ENCODE data around the gene CCR5.
"Not testable (repeated sequence)": the region's sequence is repeated elsewhere in the genome, so short reads cannot be mapped to it uniquely, and the experiment has no call there.

CCR5 gene

DNA sequence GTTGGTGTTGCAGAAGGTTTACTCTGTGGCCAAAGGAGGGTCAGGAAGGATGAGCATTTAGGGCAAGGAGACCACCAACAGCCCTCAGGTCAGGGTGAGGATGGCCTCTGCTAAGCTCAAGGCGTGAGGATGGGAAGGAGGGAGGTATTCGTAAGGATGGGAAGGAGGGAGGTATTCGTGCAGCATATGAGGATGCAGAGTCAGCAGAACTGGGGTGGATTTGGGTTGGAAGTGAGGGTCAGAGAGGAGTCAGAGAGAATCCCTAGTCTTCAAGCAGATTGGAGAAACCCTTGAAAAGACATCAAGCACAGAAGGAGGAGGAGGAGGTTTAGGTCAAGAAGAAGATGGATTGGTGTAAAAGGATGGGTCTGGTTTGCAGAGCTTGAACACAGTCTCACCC is 4.0 kb downstream of the CCR5 start:
- H3K36me3 ChIP-seq (ENCODE audit: insufficient read depth, low read length), result no peaks in the 10 kb centered on the region
- H3K4me1 ChIP-seq (ENCODE audit: insufficient read depth, low read length), result no peaks in the 10 kb centered on the region
- H3K27me3 ChIP-seq (ENCODE audit: control insufficient read depth in 1 of 2, insufficient read depth in 2 of 2, low read length in 2 of 2), result no peaks in the 10 kb centered on the region
- H3K9me3 ChIP-seq (ENCODE audit: low read length), result no peaks in the 10 kb centered on the region
- no peak overlapping the region for H3K9ac ChIP-seq (ENCODE audit: low read length)
- H3K4me3 ChIP-seq (ENCODE audit: low read depth in 1 of 2, low read length in 2 of 2), result no peak overlapping the region
- no peak overlapping the region for H3K27ac ChIP-seq (ENCODE audit: low read depth, low read length)

DNA sequence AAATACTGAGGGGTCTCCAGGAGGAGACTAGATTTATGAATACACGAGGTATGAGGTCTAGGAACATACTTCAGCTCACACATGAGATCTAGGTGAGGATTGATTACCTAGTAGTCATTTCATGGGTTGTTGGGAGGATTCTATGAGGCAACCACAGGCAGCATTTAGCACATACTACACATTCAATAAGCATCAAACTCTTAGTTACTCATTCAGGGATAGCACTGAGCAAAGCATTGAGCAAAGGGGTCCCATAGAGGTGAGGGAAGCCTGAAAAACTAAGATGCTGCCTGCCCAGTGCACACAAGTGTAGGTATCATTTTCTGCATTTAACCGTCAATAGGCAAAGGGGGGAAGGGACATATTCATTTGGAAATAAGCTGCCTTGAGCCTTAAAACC is 4.5 kb downstream of the CCR5 start:
- no peaks in the 10 kb centered on the region for H3K27me3 ChIP-seq (ENCODE audit: control insufficient read depth in 1 of 2, insufficient read depth in 2 of 2, low read length in 2 of 2)
- H3K36me3 ChIP-seq (ENCODE audit: insufficient read depth, low read length), result no peaks in the 10 kb centered on the region
- H3K27ac ChIP-seq (ENCODE audit: low read depth, low read length), result no peak overlapping the region
- no peaks in the 10 kb centered on the region for H3K9me3 ChIP-seq (ENCODE audit: low read length)
- no peak overlapping the region for H3K4me3 ChIP-seq (ENCODE audit: low read depth in 1 of 2, low read length in 2 of 2)
- H3K9ac ChIP-seq (ENCODE audit: low read length), result no peak overlapping the region
- H3K4me1 ChIP-seq (ENCODE audit: insufficient read depth, low read length), result no peaks in the 10 kb centered on the region

DNA sequence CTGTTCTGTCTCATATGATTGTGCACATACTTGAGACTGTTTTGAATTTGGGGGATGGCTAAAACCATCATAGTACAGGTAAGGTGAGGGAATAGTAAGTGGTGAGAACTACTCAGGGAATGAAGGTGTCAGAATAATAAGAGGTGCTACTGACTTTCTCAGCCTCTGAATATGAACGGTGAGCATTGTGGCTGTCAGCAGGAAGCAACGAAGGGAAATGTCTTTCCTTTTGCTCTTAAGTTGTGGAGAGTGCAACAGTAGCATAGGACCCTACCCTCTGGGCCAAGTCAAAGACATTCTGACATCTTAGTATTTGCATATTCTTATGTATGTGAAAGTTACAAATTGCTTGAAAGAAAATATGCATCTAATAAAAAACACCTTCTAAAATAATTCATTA is 5.1 kb downstream of the CCR5 start:
- peaks cover under 1% of the 10 kb centered on the region for H3K4me1 ChIP-seq (ENCODE audit: insufficient read depth, low read length)
- H3K27me3 ChIP-seq (ENCODE audit: control insufficient read depth in 1 of 2, insufficient read depth in 2 of 2, low read length in 2 of 2), result no peaks in the 10 kb centered on the region
- no peak overlapping the region for H3K4me3 ChIP-seq (ENCODE audit: low read depth in 1 of 2, low read length in 2 of 2)
- H3K9me3 ChIP-seq (ENCODE audit: low read length), result no peaks in the 10 kb centered on the region
- H3K9ac ChIP-seq (ENCODE audit: low read length), result no peak overlapping the region
- H3K27ac ChIP-seq (ENCODE audit: low read depth, low read length), result no peak overlapping the region
- no peaks in the 10 kb centered on the region for H3K36me3 ChIP-seq (ENCODE audit: insufficient read depth, low read length)

DNA sequence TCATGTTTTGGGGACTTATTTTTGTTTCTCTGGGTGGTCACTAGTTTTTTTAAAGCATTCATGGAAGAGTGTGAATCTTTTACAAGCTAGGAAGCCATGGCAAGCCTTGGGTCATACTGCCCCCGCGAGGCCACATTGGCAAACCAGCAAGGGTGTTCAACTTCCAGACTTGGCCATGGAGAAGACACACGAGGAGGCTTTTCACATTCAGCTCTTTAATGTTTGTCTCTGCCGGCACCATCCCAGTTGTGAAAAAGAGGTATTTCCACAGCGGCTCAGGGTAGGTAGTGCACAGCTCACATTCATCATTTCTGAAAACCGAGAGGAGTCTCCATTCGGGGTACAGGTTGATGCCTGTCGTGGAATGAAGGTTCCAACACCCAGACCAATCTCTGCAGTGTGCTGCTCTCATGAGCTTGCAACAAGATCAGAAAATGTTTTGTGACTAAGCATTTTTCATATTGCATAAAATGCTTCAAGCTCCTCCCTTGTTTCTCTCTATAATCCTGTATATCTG is 7.7 kb downstream of the CCR5 start:
- Histone ChIP-seq H3K4me1 (ENCODE audit: insufficient read depth, low read length) (peaks cover 5% of the 10 kb centered on the region), H3K9ac (ENCODE audit: low read length) (no peak overlapping the region), H3K27me3 (ENCODE audit: control insufficient read depth in 1 of 2, insufficient read depth in 2 of 2, low read length in 2 of 2) (no peaks in the 10 kb centered on the region), H3K9me3 (ENCODE audit: low read length) (no peaks in the 10 kb centered on the region), H3K36me3 (ENCODE audit: insufficient read depth, low read length) (no peaks in the 10 kb centered on the region), H3K4me3 (ENCODE audit: low read depth in 1 of 2, low read length in 2 of 2) (no peak overlapping the region), H3K27ac (ENCODE audit: low read depth, low read length) (no peak overlapping the region)

DNA sequence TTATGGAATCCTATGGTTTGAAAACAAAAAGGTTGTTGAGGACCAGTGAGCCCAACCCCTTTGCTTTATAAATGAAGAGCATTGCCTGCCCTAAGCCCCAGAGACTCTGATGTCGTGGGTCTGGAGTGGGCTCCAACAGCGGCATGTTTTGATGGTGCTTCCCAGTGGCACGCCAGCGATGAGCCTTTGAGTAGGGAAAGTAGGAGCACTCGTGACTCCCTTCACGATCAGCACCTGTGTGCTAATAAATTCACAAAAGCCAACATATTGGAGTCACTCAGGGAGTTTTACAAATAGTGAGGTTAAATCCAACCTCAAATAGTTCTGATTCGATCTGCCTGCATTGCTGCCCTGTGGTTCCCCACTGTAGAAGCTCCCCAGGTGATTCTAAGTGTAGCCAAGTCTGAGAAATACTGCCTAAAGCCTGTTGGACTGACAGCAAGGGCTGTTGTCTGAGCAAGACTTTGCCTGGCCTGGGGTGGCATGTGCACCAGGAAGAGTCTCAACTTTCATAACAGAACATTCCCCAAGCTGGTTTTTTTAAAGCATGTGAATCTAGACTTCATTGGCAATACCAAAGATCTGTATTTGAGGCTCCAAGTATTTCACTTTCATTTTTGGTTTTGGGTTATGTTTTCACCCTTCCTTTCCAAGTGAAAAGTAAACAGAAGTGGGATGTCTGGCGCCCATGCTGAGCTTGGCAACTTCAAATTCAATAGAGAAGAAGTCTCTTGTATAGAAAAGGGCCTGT is 9.9 kb downstream of the CCR5 start:
- no peak overlapping the region for H3K9ac ChIP-seq (ENCODE audit: low read length)
- H3K36me3 ChIP-seq (ENCODE audit: insufficient read depth, low read length), result no peaks in the 10 kb centered on the region
- no peaks in the 10 kb centered on the region for H3K9me3 ChIP-seq (ENCODE audit: low read length)
- H3K4me1 ChIP-seq (ENCODE audit: insufficient read depth, low read length), result peaks cover 5% of the 10 kb centered on the region
- H3K27ac ChIP-seq (ENCODE audit: low read depth, low read length), result no peak overlapping the region
- no peak overlapping the region for H3K4me3 ChIP-seq (ENCODE audit: low read depth in 1 of 2, low read length in 2 of 2)
- no peaks in the 10 kb centered on the region for H3K27me3 ChIP-seq (ENCODE audit: control insufficient read depth in 1 of 2, insufficient read depth in 2 of 2, low read length in 2 of 2)

DNA sequence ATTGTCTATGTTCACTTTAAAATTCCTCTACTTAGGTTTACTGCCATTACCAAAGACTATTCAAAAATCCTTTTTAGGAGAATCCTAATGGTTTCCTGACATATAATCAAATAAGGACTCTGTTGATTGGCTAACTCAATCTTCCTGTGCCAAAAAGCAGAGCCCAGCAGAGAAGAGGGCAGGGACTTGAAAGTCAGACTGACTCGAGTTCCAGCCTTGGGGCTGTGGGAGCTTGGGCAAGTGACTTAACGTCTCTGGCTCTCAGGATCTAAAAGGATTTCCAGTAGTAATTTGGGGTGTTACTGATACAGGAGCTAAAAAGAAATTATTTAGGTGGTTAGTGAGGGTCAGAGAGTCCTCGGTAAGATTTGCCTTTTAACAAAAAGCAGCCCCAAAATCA is 10.9 kb downstream of the CCR5 start:
- Histone ChIP-seq H3K4me1 (ENCODE audit: insufficient read depth, low read length) (peaks cover 5% of the 10 kb centered on the region), H3K27me3 (ENCODE audit: control insufficient read depth in 1 of 2, insufficient read depth in 2 of 2, low read length in 2 of 2) (no peaks in the 10 kb centered on the region), H3K4me3 (ENCODE audit: low read depth in 1 of 2, low read length in 2 of 2) (no peak overlapping the region), H3K27ac (ENCODE audit: low read depth, low read length) (no peak overlapping the region), H3K9ac (ENCODE audit: low read length) (no peak overlapping the region), H3K9me3 (ENCODE audit: low read length) (no peaks in the 10 kb centered on the region), H3K36me3 (ENCODE audit: insufficient read depth, low read length) (no peaks in the 10 kb centered on the region)

DNA sequence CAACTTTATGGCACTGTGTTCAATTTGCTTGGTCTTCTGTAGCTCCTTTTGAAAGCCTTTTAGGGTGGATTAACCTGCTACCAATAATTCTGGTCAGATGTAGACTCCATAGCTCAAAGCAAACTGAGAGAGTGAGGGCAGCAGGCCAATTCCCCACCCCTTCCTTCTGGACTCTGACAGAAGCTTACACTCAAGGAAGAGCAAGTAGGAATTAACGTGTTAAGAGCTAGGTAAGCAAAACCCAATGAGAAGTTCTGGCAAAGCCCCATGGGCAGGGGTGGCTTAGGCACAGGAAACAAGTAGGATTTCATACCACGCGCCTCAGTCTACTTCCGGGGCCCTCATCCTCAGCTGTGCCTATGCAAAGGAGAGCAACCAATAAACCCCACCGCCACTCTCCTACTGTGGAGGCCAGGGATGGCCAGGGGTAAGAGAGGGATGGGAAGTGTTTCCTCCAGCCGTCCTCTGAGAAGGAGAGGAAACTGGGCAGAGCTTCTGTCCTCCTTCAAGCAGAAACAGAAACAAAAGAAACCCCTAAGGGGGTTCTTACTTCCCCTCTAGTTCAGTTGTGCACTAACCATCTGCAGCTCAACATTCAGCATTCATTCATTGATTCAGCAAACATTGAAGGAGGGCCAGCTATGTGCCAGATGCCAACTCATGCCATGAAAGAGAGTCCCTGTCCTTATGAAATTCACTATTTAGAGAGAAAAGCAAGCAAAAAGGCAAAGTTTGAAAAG is 12.6 kb downstream of the CCR5 start:
- no peak overlapping the region for H3K27ac ChIP-seq (ENCODE audit: low read depth, low read length)
- no peaks in the 10 kb centered on the region for H3K36me3 ChIP-seq (ENCODE audit: insufficient read depth, low read length)
- peaks cover 5% of the 10 kb centered on the region for H3K4me1 ChIP-seq (ENCODE audit: insufficient read depth, low read length)
- no peaks in the 10 kb centered on the region for H3K27me3 ChIP-seq (ENCODE audit: control insufficient read depth in 1 of 2, insufficient read depth in 2 of 2, low read length in 2 of 2)
- no peak overlapping the region for H3K9ac ChIP-seq (ENCODE audit: low read length)
- no peak overlapping the region for H3K4me3 ChIP-seq (ENCODE audit: low read depth in 1 of 2, low read length in 2 of 2)
- no peaks in the 10 kb centered on the region for H3K9me3 ChIP-seq (ENCODE audit: low read length)

DNA sequence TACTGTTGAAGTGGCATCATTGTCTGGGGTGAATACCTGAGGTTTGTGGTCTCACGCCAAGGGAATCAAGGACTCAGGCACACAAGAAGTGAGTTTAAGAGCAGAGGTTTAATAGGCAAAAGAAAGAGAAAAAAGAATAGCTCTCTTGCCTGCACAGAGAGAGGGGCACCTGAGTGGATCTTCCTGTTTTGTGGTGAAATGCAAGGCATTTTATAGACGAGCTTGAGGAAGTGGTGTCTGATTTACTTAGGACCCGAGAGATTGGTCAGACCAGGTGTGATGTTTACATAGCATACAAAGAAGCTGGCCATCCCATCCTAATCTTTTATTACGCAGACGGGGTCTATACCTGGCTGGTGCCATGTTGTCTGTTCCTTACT is 13.2 kb downstream of the CCR5 start:
- no peaks in the 10 kb centered on the region for H3K36me3 ChIP-seq (ENCODE audit: insufficient read depth, low read length)
- H3K4me1 ChIP-seq (ENCODE audit: insufficient read depth, low read length), result peaks cover 5% of the 10 kb centered on the region
- no peaks in the 10 kb centered on the region for H3K9me3 ChIP-seq (ENCODE audit: low read length)
- no peak overlapping the region for H3K9ac ChIP-seq (ENCODE audit: low read length)
- H3K27ac ChIP-seq (ENCODE audit: low read depth, low read length), result no peak overlapping the region
- H3K27me3 ChIP-seq (ENCODE audit: control insufficient read depth in 1 of 2, insufficient read depth in 2 of 2, low read length in 2 of 2), result no peaks in the 10 kb centered on the region
- no peak overlapping the region for H3K4me3 ChIP-seq (ENCODE audit: low read depth in 1 of 2, low read length in 2 of 2)

DNA sequence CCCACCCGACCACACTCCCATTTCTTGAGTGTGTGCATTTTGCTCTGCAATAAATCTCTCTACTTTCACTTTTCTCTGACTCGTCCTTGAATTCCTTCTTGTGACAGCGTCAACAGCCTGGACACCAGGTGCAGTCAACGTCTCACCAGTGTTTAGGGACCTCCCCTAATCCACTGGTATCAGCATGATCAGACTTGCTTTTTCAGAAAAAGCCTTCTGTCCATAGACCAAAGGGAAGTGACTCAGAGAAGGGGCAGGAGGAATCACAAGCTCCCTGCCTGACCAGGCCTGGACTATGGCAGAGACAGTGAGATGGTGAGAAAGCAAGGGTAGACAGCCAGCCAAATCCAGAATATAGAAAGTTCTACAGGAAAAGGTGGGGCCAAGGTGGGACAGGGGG is 15.5 kb downstream of the CCR5 start:
- peaks cover 1% of the 10 kb centered on the region for H3K4me1 ChIP-seq (ENCODE audit: insufficient read depth, low read length)
- no peak overlapping the region for H3K27ac ChIP-seq (ENCODE audit: low read depth, low read length)
- no peaks in the 10 kb centered on the region for H3K9me3 ChIP-seq (ENCODE audit: low read length)
- no peaks in the 10 kb centered on the region for H3K36me3 ChIP-seq (ENCODE audit: insufficient read depth, low read length)
- H3K9ac ChIP-seq (ENCODE audit: low read length), result no peak overlapping the region
- no peak overlapping the region for H3K4me3 ChIP-seq (ENCODE audit: low read depth in 1 of 2, low read length in 2 of 2)
- no peaks in the 10 kb centered on the region for H3K27me3 ChIP-seq (ENCODE audit: control insufficient read depth in 1 of 2, insufficient read depth in 2 of 2, low read length in 2 of 2)

DNA sequence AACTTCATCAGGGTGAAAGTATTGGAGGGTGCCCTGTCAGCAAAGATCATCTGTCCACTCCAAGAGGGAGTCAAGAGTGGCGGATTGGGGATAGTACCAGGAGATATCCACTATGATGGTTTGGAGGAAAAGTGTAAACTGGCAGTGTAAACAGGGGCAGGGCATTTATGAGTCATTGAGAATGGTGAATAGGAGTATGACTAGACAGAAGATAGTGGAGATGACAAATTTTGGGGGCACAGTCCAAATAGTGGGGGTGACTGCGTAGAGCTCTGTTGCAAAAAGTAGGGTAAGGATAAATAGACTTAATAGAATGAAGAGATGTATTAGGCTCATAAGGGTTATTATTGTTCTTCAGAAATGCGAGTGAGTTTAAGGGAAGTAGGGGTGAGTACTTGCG is 18.1 kb downstream of the CCR5 start:
- H3K9me3 ChIP-seq (ENCODE audit: low read length); H3K36me3 ChIP-seq (ENCODE audit: insufficient read depth, low read length); H3K27ac ChIP-seq (ENCODE audit: low read depth, low read length); H3K4me1 ChIP-seq (ENCODE audit: insufficient read depth, low read length); H3K9ac ChIP-seq (ENCODE audit: low read length); H3K27me3 ChIP-seq (ENCODE audit: control insufficient read depth in 1 of 2, insufficient read depth in 2 of 2, low read length in 2 of 2); H3K4me3 ChIP-seq (ENCODE audit: low read depth in 1 of 2, low read length in 2 of 2): not testable (repeated sequence)

DNA sequence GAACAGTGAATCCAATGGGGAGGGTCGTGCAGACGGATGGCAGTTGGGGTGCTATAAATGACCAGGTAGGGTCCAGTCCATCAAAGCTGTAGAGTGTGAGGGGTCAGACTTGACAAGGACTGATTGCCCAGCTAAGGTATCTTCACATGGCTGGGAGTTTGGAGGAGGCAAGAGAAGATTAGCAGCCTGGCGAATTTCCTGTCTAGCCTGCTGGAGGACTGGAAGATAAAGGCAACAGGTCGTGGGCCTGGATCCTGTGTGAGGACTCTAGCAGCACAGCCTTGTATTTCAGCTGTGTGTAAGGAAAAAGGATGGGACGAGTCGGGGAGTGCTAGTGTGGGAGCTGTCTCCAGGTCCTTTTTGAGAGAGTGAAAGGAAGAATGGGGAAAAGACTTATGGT is 18.6 kb downstream of the CCR5 start:
- no peak overlapping the region for H3K9ac ChIP-seq (ENCODE audit: low read length)
- H3K4me1 ChIP-seq (ENCODE audit: insufficient read depth, low read length), result no peaks in the 10 kb centered on the region

DNA sequence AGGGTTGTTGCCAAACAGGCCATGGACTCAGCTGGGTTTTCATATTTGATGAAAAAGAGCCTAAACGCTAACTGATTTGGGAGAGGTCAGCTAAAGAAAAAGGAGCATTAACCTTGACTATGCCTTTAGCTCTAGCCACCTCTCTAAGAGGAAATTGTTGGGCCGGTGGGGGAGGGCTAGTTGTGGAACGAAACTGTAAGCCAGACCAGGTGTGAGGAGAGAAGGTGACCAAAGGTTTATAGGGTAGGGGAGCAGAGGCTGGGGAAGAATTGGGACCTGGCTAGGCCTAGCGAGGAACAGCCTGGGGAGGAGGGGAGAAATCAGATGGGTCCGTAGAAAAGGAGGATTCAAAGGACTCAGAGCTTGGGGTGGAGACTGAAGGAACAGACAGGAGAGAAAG is 20.8 kb downstream of the CCR5 start:
- not testable (repeated sequence) for H3K27me3 ChIP-seq (ENCODE audit: control insufficient read depth in 1 of 2, insufficient read depth in 2 of 2, low read length in 2 of 2); H3K9ac ChIP-seq (ENCODE audit: low read length); H3K4me1 ChIP-seq (ENCODE audit: insufficient read depth, low read length); H3K36me3 ChIP-seq (ENCODE audit: insufficient read depth, low read length); H3K27ac ChIP-seq (ENCODE audit: low read depth, low read length); H3K4me3 ChIP-seq (ENCODE audit: low read depth in 1 of 2, low read length in 2 of 2); H3K9me3 ChIP-seq (ENCODE audit: low read length)

More for the DNA sequence above, 18.6 kb downstream of the CCR5 start:
- no peaks in the 10 kb centered on the region for H3K36me3 ChIP-seq (ENCODE audit: insufficient read depth, low read length)
- H3K4me3 ChIP-seq (ENCODE audit: low read depth in 1 of 2, low read length in 2 of 2), result no peak overlapping the region
- no peaks in the 10 kb centered on the region for H3K9me3 ChIP-seq (ENCODE audit: low read length)
- H3K27me3 ChIP-seq (ENCODE audit: control insufficient read depth in 1 of 2, insufficient read depth in 2 of 2, low read length in 2 of 2), result no peaks in the 10 kb centered on the region
- H3K27ac ChIP-seq (ENCODE audit: low read depth, low read length), result no peak overlapping the region

Measured in muscle layer of colon (tissue), 2 donors.